ENCODE data around the gene EXOC3L4.

- TF ChIP-seq CTCF (IDR thresholded peaks at IDR 0.05) (no peak), PHF8 (IDR thresholded peaks at IDR 0.05; ENCODE audit: borderline replicate concordance, low read depth) (no peak), POLR2A (IDR thresholded peaks at IDR 0.05; ENCODE audit: low read length) (no peak), SMC3 (IDR thresholded peaks at IDR 0.05) (no peak), RFX5 (IDR thresholded peaks at IDR 0.05) (no peak), KDM5A (IDR thresholded peaks at IDR 0.05) (no peak), MAX (IDR thresholded peaks at IDR 0.05) (no peak), MYC (IDR thresholded peaks at IDR 0.05; ENCODE audit: borderline replicate concordance, low read length) (no peak), CEBPB (IDR thresholded peaks at IDR 0.05) (no peak), RCOR1 (IDR thresholded peaks at IDR 0.05; ENCODE audit: low read depth, low read length) (no peak), EP300 (IDR thresholded peaks at IDR 0.05) (no peak), TFCP2L1 (CRISPR knock-in tag; IDR thresholded peaks at IDR 0.05) (no peak)
These were observed 16.2 kb downstream of the EXOC3L4 start for GRCh38 chr14:103110681-103111231.
